ENCODE results near the gene ZBTB17.
"Not testable (repeated sequence)": the region's sequence is repeated elsewhere in the genome, so short reads cannot be mapped to it uniquely, and the experiment has no call there.

The ZBTB17 gene

DNA sequence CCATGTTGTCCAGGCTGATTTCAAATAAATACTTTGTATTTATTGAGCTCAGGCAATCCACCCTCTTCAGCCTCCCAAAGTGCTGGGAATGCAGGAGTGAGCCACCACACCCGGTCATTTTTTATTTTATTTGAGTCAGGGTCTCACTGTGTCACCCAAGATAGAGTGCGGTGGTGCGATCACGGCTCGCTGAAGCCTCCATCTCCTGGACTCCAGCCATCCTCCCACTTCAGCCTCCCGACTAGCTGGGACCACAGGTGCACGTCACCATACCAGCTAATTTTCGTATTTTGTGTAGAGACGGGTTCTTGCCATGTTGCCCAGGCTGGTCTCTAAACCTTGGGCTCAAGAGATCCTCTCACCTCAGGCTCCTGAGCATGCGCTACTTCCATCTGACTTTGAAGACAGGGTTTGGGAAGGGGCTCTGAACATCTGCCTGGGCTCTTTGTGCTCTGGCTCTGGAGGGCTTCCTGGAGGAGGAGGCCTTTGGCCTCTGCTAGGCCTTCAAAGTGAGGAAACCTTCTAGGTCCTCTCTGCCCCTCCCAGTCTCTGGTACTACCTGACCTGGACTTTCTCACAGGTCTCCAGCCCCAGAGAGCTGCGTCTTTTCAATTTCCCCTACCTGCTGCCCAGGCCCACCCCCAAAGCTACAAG, 36.2 kb upstream of the ZBTB17 start:
- in situ Hi-C loops (cut with MboI; ENCODE audit: low sequenced_read_pairs) = no loop called here

DNA sequence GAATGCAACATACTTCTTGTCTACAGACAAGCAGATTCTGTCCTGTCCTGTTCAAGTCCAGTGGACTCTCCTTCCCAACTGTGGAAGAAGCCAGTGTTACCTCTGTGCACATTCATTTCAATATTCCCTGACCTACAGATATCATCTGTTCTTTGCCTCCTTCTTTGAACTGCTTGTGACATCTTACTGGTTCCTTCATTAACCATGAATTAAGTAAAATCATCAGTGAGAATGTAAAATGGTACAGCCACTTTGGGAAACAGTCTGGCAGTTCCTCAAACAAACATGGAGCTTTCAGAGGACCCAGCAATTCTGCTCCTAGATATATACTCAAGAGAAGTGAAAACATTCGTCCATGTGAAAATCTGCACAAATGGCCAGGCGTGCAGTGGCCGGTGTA, 34.9 kb upstream of the ZBTB17 start:
- in situ Hi-C loops (cut with MboI; ENCODE audit: low sequenced_read_pairs) = no loop called here

DNA sequence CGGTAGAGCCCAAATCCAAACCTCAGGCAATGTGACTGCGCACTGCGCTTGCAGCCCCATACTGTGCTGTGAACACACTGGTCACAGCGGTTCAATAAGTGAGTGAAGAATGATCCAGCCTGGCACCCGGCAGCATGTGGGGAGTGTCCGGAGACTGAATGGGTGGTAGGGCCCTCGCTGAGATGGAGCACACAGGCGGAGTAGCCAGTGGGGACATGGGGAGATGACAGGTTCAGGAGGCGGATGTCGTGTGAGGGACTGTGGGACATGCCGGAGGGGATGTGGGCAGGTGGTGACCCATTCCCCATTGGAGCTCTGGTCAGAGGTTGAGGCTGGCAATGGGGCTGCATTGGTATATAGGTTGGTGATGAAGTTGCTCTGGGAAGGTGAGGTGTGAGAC, 33.8 kb upstream of the ZBTB17 start:
- in situ Hi-C loops (cut with MboI; ENCODE audit: low sequenced_read_pairs) = no loop called here

DNA sequence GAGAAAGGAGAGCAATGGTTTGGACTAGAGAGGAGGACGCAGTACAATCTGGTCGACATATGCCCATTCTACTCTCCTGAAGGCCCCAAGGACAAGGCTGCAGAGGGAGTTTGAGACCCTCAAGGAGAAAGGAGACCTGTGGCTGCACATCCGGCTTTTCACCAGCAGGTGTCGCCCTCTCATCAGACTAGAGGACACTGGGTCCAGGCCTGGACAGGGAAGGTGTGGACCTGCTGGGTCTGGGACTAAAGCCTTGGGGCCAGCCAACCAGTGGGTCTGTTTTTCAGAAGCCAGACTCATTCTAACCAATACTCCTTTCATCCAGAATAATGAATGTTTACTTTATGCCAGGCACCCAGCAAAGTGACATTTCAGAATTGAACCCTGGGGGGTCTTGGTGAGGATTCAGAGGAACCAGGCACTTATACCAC, 33.1 kb upstream of the ZBTB17 start:
- in situ Hi-C loops (cut with MboI; ENCODE audit: low sequenced_read_pairs) = no loop called here

DNA sequence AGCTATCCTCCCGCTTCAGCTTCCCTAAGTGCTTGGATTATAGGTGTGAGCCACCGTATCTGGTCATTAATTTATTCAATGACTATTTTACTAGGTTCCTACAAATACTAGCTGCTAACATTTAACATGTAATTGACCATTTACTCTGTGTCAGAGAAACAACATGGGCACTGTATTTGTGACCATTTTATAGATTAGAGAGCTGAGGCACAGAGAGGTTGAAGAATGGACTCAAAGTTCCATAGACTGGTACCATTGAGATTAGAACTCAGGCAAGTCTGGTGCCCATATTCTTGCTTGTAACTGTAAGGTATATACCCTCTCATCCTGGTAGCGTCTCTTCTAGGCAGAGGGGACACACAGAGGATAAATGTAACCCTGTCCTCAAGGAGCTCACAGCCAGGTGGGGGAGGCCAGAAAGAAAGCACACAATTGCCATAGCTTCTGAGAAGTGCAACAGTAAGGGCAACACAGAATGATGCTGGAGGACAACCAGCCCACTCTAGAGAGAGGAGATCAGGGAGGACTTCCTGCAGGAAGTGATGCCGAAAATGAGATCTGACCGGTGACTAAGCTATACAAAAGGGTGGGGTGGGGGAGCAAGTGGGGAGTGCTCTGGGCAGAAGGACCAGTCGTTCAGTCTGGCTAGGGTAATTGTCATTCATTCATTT, 31.9 kb upstream of the ZBTB17 start:
- in situ Hi-C loops (cut with MboI; ENCODE audit: low sequenced_read_pairs) = no loop called here

DNA sequence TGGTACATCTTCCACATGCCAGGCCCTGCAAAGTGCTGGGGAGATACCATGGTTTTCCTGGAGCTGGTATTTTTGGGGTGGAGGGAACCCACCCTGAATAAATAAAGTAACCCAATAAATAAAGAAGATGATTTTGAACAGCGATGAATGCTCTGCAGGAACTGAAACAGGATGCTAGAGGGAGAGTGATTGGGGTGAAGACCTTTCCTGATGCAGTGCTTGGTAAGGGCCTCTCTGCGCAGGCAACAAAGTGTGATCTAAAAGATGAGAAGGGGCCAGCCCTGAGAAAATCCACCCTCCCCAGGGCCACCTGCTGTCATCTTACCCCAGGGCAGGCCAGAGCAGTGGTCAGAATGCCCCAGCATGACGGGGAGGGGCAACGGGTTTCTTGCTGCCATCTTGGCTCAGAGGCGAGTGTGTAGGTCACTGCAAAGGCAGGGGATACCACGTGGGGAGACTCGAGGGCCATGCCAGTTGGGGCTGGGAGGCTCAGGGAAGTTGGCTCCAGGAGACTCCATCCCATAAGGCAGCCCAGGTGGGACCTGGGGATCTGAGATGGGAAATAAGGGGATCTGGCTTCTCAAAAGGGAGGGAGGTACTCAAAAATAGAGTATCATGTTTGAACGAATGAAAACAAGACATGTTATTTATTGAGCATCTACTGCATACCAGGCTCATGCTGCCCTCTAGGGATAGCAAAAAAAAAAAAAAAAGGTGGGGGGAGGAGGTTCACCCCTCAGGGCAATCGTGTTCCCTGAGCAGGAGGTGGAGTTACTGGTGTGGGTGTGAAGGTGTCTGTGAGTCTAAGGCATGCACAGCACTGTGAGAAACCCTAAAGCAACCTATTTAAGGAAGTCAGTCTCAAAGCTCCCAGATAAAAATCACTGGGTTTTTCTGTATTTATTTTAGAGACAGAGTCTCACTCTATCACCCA, 30.9 kb upstream of the ZBTB17 start:
- in situ Hi-C loops (cut with MboI; ENCODE audit: low sequenced_read_pairs) = no loop called here

DNA sequence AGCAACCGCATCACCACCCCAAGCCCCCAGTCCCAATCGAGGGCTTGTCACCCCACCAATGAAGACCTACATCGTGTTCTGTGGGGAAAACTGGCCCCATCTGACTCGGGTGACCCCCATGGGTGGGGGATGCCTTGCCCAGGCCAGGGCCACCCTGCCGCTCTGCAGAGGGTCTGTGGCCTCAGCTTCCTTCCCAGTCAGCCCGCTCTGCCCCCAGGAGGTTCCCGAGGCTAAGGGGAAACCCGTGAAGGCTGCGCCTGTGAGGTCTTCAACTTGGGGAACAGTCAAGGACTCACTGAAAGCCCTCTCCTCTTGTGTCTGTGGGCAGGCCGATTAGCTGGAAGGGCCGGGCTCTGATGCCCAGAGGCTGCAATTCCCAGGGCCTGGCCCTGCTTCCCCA, 30.1 kb upstream of the ZBTB17 start:
- in situ Hi-C loops (cut with MboI; ENCODE audit: low sequenced_read_pairs) = no loop called here

DNA sequence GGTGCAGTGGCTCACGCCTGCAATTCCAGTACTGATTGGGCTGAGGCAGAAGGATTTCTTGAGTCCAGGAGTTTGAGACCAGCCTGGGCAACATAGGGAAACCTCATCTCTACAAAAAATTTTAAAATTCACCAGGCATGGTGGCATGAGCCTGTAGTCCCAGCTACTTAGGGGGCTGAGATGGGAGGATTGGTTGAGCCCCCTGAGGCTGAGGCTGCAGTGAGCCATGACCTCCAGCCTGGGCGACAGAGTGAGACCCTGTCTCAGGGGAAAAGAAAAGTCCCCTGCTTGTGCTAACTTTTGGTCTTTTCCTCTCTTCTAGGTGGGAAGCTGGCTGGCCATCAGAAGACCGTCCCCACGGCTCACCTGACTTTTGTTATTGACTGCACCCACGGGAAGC, 29.7 kb upstream of the ZBTB17 start:
- in situ Hi-C loops (cut with MboI; ENCODE audit: low sequenced_read_pairs) = no loop called here

DNA sequence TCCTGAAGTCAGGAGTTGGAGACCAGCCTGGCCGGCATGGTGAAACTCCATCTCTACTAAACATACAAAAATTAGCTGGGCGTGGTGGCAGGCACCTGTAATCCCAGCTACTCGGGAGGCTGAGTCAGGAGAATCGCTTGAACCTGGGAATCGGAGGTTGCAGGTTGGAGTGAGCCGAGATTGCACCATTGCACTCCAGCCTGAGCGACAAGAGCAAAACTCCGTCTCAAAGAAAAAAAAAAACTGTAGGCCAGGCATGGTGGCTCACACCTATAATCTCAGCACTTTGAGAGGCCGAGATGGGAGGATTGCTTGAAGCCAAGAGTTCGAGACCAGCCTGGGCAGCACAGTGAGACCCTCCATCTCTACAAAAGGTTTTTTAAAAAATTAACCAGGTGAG, 25.4 kb upstream of the ZBTB17 start:
- in situ Hi-C loops (cut with MboI; ENCODE audit: low sequenced_read_pairs) = not testable (repeated sequence)

DNA sequence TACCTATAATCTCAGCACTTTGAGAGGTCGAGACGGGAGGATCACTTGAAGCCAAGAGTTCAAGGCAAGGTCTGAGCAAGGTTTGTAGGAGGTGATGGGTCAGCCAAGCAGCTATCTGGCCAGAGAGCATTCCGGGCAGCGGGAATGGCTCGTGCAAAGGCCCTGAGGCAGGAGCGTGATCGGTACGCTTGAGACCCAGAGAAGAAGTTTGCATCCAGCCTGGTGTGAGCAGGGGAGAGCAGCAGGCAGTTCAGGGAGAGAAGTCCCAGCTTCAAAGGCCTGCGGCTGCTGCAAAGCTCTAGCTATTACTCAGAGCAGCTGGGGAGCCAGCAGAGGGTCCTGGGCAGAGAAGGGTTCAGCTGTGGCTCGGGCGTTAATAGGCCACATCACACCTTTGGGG, 23.0 kb upstream of the ZBTB17 start:
- in situ Hi-C loops (cut with MboI; ENCODE audit: low sequenced_read_pairs) = no loop called here

DNA sequence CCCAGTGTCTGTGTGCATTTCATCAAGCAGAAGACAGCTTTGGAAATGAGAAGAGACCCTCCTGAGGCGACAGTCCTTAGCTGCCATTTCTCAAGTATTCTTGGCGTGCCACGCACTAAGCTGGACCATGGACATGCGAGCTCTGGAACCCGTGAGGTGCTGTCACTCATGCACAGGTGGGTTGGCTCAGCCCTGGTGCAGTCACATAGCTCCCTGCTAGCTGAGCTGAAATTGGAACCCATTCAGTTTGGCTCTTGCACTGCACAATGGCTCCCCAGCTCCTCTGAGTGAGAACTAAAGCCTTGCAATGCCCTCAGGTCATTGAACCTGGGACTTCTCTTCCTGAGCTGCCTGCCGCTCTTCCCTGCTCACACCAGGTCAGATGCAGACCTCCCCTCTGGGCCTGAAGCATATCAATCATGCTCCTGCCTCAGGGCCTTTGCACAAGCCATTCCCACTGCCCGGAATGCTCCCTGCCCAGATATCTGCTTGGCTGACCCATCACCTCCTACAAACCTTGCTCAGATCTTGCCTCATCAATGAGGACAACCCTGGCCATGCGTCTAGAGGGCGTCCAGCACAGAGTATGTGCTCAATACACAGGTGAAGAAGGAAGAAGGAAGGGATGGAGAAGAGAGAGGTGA, 21.9 kb upstream of the ZBTB17 start:
- in situ Hi-C loops (cut with MboI; ENCODE audit: low sequenced_read_pairs) = no loop called here

DNA sequence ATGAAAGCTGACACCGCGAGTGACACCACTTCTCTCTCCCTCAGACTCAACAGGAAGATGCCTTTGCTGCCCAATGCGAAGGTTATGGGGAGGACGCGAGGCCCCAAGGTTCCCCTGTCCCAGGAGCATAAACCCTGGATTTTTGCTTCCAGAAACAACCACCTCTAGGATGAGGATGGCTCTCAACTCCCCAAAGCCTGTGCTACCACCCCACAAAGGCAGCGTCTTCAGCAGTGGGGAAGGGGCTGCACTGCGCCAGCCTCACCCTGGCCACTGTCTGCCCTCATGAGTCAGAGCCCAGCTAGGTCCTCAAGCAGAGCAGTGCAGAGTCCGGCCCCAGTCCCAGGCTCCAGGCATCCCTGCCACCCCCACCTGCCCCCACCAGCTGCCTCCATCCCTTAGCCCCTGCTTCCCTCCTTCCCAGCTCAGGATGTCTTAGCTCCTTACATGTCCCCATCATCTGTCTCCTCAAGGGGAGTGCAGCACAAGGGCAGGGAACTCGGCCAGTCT, 21.2 kb upstream of the ZBTB17 start:
- in situ Hi-C loops (cut with MboI; ENCODE audit: low sequenced_read_pairs) = no loop called here

DNA sequence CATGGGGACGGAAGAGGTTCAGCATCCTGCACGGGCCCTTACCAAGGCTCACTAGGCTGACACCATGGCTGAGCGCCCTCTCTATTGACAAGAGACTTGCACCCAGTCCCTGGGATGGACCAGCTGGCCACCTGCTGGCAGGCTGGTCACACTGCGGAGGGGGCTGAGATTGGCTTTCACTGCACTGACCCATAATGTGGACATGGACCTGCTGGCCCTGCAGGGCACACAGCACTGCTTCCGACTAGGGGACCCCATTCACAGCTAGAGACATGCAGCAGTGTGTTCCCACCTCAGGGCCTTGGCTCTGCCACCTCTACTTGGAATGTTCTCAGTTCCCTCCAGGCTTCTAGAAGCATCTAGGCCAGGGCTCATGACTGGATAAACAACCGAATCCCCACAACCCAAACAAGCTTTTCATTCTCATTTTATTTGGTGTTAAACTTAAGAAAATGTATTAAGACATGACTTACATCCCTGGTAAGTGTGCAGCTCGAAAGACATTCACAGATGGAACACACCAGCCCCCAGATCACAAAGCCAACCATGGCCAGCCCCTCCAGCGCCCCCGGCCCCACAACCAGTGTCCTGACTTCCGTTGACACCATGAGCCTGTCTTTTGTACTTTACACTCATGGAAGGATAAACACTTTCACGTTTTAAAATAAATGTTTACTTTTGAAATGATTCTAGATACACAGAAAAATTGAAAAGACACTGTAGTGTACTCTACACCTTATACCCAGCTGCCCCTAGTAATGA, 18.9 kb upstream of the ZBTB17 start:
- in situ Hi-C loops (cut with MboI; ENCODE audit: low sequenced_read_pairs) = no loop called here

DNA sequence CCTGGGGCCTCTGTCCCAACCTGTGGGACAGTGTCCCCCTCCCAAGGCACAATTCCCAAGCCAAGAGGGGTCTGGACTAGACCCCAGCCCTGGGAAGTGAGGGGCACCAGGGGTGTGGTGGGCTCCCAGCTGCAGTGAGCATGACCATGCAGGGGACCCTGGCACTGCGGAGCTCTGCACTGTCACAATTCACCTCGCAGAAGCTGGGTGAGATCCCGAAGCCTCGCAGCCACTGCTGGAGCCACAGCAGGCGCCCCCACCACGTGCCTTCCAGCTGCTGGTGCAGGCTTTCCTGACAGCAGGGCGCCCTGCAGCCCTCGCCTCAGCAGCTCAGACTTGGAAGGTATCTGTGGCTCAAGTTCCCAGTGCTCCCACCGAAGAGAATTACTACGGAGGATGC, 18.2 kb upstream of the ZBTB17 start:
- in situ Hi-C loops (cut with MboI; ENCODE audit: low sequenced_read_pairs) = no loop called here

DNA sequence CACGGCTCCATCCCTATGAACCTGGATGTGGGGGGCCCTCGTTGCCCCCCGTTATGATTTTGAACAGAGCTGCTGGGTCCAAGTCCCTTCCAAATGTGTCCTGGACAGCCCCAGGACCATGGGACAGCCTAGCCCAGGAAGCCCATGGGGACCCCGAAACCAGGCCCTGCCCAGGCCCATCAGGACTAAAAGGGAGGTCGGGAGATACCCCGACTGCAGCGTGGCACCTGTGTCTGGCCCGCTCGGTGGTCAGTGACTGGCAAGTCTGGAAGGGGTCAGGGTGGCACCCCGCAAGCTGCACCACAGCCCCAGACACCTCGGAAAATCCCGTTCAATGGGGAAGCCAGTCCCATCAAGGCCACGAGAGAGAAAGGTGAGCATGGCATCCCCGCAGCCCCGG, 17.8 kb upstream of the ZBTB17 start:
- in situ Hi-C loops (cut with MboI; ENCODE audit: low sequenced_read_pairs) = no loop called here

DNA sequence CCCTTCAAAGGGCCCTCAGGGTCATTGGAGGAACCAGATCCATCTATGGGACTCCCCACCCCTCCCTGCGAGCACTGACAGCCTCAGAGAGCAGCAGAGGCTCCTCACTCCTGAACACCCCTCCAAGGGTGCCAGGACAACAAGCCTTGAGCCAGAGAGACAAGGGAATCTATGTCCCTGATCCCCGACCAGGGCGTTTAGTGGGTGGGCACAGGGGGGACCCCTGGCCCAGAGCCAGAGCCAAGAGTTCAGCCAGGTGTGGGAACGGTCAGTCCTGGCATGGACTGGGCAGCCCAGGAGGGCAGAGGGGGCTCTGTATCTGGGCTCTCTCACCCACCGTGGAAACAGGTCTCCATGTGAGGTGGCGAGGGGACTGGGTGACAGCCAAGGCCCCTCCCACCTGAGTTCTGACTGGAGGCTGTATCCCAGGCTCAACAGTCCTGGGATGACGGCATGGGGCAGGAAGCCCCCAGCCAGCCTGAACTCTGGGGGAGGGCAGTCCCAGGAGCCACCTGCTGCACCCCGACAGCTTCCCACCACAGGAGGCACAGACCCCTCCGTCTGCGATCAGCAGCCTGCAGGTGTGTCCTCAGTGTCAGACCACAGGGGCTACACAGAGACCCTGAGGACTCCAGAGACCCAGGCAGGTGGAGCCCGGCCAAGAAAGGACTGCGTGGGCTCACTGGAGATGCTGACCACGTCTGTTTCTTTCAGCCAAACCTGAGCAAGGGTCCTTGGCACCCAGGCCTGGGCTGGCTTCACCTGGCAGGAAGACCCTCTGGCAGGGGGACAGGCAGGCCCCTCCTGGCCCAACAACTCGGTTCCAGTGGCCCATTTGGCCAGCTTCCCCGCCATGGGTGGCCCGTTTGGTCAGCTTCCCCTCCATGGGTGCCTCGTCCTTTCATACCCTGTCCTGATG, 16.9 kb upstream of the ZBTB17 start:
- in situ Hi-C loops (cut with MboI; ENCODE audit: low sequenced_read_pairs) = no loop called here

DNA sequence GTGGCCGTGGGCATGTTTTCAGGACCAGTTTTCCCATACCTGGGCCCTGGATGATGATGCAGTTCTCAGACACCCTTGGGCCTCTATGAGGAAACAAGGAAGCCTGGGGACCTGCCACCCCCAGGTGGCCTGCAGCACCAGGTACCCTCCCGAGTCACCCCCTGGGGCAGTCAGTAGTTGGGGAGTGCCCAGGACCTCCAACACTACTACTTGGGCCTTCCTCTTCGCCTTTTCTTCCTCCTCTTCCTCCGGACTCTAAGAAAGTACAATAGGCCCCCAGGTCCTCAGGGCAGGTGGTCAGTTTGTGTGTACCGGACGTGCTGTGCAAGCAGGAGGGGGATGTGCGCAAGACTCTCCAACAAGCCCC, 16.3 kb upstream of the ZBTB17 start:
- in situ Hi-C loops (cut with MboI; ENCODE audit: low sequenced_read_pairs) = no loop called here

DNA sequence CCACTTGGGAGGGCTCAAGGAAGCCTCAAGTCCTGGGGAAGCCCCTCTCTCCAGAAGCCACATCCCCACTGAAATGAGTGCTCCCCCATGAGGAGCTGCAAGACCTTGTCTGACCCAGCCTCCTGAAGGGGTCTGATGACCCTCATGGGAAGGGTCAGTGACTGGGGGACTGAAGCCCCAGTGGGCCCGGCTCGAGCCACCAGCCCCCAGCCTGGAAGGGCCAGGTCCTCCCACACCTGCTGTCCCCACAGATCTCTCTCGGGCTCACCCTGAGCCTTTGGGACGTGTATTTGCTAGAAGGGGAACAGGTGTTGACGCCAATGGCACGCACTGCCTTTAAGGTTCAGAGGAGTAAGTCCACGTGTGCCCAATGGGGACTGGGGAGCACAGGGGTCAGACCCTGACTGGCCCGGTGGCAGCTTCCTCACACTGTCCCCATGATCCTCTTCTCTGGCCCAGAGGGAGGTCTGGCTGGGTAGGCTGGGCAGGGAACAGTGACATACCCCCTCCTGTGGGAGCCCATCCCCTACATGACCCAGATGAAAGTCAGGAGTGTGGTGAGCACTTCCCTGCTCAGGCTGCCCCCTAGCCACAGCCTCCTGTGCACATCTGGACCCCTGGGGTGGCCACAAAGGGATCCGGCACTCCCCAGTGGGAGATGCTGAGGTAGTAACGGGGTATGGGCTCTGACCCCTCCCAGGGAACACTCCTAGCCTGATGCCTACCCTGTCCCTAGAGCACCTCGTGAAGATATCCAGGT, 15.7 kb upstream of the ZBTB17 start:
- in situ Hi-C loops (cut with MboI; ENCODE audit: low sequenced_read_pairs) = no loop called here

DNA sequence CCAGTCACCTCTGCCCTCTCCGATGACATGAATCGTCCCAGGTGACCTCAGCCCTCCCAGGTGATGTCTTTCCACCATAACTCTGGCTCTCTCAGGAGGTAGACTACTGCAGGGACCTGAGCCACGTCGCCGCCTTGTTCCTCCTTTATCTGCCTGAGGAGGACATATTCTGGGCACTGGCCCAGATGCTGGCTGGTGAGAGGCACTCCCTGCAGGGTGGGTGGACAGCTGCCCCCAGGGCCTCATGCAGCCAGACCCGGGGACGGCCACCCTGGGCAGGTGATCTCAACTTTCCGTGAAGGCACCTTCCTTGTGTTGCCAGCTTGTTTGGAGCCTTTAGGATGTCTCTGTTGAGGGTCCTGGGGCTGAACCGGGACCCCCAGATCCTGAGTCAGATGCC, 13.9 kb upstream of the ZBTB17 start:
- in situ Hi-C loops (cut with MboI; ENCODE audit: low sequenced_read_pairs) = no loop called here

Measured in HL-60/S4 treated with retinoic acid at 250 ng/mL for 4 days and 3 days (cell line).